PC-9 (cell line): ENCODE data around the gene RPP25L. TPM values are rescaled to one million over a fixed set of nuclear protein-coding genes. Genes with fewer than 3 reads are reported as not detected.

Experiments used
- BruUV-seq: library from RNA; stranded (reverse); fragments of 400-500 nt; replicated peaks from 2 replicates; lab custom pipeline; 2021; lab: Mats Ljungman, UMichigan
- CTCF ChIA-PET: fragments of 300-600 bp; sonication (Branson Sonifier 250); formaldehyde crosslinking; loops from one replicate; lab custom pipeline; 2022; ENCODE audit warnings: antibody characterized with exemption; lab: Charles Lee
- POLR2A ChIA-PET: fragments of 300-600 bp; sonication (Branson Sonifier 250); formaldehyde crosslinking; loops from one replicate; lab custom pipeline; 2022; ENCODE audit warnings: antibody characterized with exemption; ENCODE audit not compliant: unreplicated experiment; lab: Charles Lee
- DNase-seq, 2 experiments: peaks; one replicate each; pipeline versions ENCODE4 v3.0.0 to v3.0.0-alpha.2; 2015 to 2022; ENCODE audit warnings: mixed read lengths in 1 of 2
- H2AFZ ChIP-seq: fragments of 200-600 bp; sonication (generic); 2 replicates; pipeline ENCODE4 v1.8.1; 2017; ENCODE audit warnings: antibody characterized with exemption
- H3F3A ChIP-seq: fragments of 200-600 bp; sonication (generic); 2 replicates; pipeline ENCODE4 v1.8.1; 2017; ENCODE audit warnings: antibody characterized with exemption, mild to moderate bottlenecking, low read depth; ENCODE audit not compliant: insufficient read depth
- H3K27ac ChIP-seq: fragments of 200-600 bp; sonication (generic); 2 replicates; pipeline ENCODE4 v1.6.1; 2016; ENCODE audit warnings: mixed run types
- H3K27me3 ChIP-seq: fragments of 200-600 bp; sonication (generic); 2 replicates; pipeline ENCODE4 v1.6.1; 2016; ENCODE audit warnings: low read depth, mixed run types; ENCODE audit not compliant: insufficient read depth
- H3K36me3 ChIP-seq: fragments of 200-600 bp; sonication (generic); 2 replicates; pipeline ENCODE4 v1.6.1; 2016; ENCODE audit warnings: low read depth, mixed run types
- H3K4me1 ChIP-seq: fragments of 200-600 bp; sonication (generic); replicated peaks from 2 replicates; pipeline ENCODE4 v1.6.1; 2016; ENCODE audit warnings: mixed run types; ENCODE audit not compliant: insufficient read depth
- H3K4me2 ChIP-seq: fragments of 200-600 bp; sonication (generic); 2 replicates; pipeline ENCODE4 v1.6.1; 2017; ENCODE audit warnings: mixed run types
- H3K4me3 ChIP-seq: fragments of 200-600 bp; sonication (generic); 2 replicates; pipeline ENCODE4 v1.6.1; 2016; ENCODE audit warnings: mixed run types
- H3K79me2 ChIP-seq: fragments of 200-600 bp; sonication (generic); 2 replicates; pipeline ENCODE4 v1.6.1; 2017; ENCODE audit warnings: low read depth, mixed run types
- H3K9me2 ChIP-seq: fragments of 200-600 bp; sonication (generic); 2 replicates; pipeline ENCODE4 v1.8.1; 2017; ENCODE audit warnings: mild to moderate bottlenecking; ENCODE audit not compliant: insufficient read depth
- H3K9me3 ChIP-seq: fragments of 200-600 bp; sonication (generic); 2 replicates; pipeline ENCODE4 v1.8.1; 2016; ENCODE audit warnings: low read depth; ENCODE audit not compliant: insufficient read depth
- H4K20me1 ChIP-seq: fragments of 200-600 bp; sonication (generic); 2 replicates; pipeline ENCODE4 v1.8.1; 2017; ENCODE audit not compliant: insufficient read depth
- EZH2 ChIP-seq: fragments of 200-600 bp; sonication (generic); IDR thresholded peaks from 2 replicates; pipeline ENCODE4 v1.8.0; 2017; ENCODE audit warnings: antibody characterized with exemption, low read depth
- intact Hi-C: fragments of 100-400 bp; cut with micrococcal nuclease; formaldehyde crosslinking; loops from one replicate; pipeline ENCODE4 v1.10.0; 2022; ENCODE audit not compliant: unreplicated experiment
- total RNA-seq: library from RNA; stranded (reverse); gene quantifications from 2 replicates; pipeline ENCODE4 v1.2.3, GENCODE V29; 2021
- TF ChIP-seq, protein P1 (sequence below): fragments of 200-600 bp; sonication (generic); conservative IDR thresholded peaks from 2 replicates; pipeline ENCODE4 v1.6.1; 2017; ENCODE audit warnings: mixed run types, antibody characterized with exemption, mild to moderate bottlenecking, moderate library complexity

Gene RPP25L
- total RNA-seq, 1 experiment from 2014 or later: 15.6 TPM

DNA sequence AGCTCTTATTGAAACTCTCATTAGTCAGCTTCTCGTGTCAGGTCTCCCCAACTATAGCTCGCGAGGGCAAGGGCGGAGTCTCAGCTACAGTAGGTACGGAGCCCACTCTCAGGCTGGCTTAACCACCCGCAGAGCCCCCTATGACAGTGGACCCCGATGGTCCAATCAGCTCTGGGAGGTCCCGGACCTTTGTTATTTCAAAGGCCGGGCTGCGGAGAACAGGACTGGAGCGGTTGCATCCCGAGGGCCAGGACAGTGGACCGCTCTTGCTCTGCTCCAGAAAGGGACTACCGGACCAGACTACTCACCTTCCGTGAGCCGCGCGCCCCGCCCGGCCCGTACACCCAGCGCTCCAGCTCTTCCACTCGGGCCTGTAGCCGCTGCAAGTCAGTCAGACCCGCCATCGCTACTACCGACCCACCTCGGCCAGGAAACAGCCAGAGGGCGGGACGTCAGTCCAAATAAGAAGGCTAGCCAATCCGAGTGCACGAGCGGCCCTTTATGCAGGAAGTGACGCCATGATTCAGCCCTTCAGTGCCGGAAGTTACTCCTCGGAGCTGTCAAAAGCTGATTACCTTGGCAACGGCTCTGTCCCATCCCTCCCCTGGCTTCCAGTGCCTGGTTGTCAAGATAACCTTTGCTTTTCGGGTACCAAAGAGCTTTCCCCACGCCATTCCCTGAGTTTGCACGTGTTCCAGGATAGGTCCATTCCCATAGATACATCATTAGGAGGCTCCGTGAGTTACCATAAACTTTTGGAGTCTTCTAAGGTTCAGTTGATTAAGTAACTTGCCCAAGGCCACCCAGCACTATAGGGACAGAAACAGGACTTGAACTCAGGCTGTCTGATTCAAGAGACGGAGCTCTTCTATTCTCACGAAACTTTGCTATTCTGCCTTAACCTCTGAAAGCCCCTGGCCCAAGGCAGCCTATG, 8.4 kb upstream of the RPP25L start, which contains the start of gene DCTN3:
TSS of gene DCTN3 (minus strand) at position 435 of the 934 bp plus-strand sequence. CDS start at position 404, 31 bp downstream.
- H3K27ac ChIP-seq: no peak within 1 kb of the TSS
- H3K4me3 ChIP-seq: peak within 1 kb of the TSS; percentile 89
- no peaks in the 10 kb centered on the region for H3K9me2 ChIP-seq
- H3K9me3 ChIP-seq: no peaks in the 10 kb centered on the region
- H3K27me3 ChIP-seq: peaks cover 8% of the 10 kb centered on the region; the same call in 1 of the 2 replicates
- peak; percentile 68 to 82 for DNase-seq
- CTCF ChIA-PET: no interaction called here
- no peaks in the 10 kb centered on the region for H3K36me3 ChIP-seq
- POLR2A ChIA-PET: interaction anchor here (0.6 kb wide), 1 partner anchor 483 kb away, joined by 4 read pairs; the partner anchor contains the start of gene STOML2
- TF ChIP-seq EZH2: no peak
- TF ChIP-seq, protein P1, sequence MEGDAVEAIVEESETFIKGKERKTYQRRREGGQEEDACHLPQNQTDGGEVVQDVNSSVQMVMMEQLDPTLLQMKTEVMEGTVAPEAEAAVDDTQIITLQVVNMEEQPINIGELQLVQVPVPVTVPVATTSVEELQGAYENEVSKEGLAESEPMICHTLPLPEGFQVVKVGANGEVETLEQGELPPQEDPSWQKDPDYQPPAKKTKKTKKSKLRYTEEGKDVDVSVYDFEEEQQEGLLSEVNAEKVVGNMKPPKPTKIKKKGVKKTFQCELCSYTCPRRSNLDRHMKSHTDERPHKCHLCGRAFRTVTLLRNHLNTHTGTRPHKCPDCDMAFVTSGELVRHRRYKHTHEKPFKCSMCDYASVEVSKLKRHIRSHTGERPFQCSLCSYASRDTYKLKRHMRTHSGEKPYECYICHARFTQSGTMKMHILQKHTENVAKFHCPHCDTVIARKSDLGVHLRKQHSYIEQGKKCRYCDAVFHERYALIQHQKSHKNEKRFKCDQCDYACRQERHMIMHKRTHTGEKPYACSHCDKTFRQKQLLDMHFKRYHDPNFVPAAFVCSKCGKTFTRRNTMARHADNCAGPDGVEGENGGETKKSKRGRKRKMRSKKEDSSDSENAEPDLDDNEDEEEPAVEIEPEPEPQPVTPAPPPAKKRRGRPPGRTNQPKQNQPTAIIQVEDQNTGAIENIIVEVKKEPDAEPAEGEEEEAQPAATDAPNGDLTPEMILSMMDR: no peak
- intact Hi-C loops: no loop called here
- H3F3A ChIP-seq: no peaks in the 10 kb centered on the region
- peak within 1 kb of the TSS; percentile 91 for H2AFZ ChIP-seq
- H3K4me2 ChIP-seq: peak within 1 kb of the TSS; percentile 93
- H3K4me1 ChIP-seq: no peaks in the 10 kb centered on the region
- no TSS peak for BruUV-seq
- no peaks in the 10 kb centered on the region for H4K20me1 ChIP-seq
- H3K79me2 ChIP-seq: no peaks in the 10 kb centered on the region

DNA sequence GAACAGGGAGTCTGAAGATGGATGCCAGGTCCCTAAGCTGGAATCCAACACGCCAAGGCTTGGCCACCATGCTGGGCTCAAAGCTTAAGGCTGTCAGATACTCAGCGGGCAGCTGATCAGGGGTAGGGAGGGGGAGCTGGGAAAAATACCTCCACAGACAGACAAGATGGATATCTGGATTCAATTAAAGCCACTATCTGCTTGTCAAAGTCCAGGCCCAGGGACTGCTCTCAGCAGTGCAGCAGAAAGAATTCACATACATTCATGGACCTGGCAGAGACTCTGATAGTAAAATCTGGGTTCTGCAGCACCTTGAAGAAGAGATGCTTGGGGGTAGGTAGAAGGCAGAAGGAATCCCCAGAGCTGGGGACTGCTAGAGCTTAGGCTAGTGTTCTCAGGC, 3.2 kb upstream of the RPP25L start:
- no peaks in the 10 kb centered on the region for H3F3A ChIP-seq
- H3K4me3 ChIP-seq: no peak overlapping the region
- H3K27ac ChIP-seq: no peak overlapping the region
- 0 out of 2 replicates have a peak, but pooled peaks cover 4% of the 10 kb centered on the region for H3K4me1 ChIP-seq
- no peaks in the 10 kb centered on the region for H4K20me1 ChIP-seq
- POLR2A ChIA-PET: no interaction called here
- H3K9me3 ChIP-seq: no peaks in the 10 kb centered on the region
- H3K4me2 ChIP-seq: no peak overlapping the region
- H3K27me3 ChIP-seq: no peaks in the 10 kb centered on the region
- H3K79me2 ChIP-seq: 0 out of 2 replicates have a peak, but pooled peaks cover 8% of the 10 kb centered on the region
- intact Hi-C loops: no loop called here
- CTCF ChIA-PET: interaction anchor here (0.7 kb wide), 1 partner anchor 15 kb away, joined by 3 read pairs; no protein-coding TSS in a partner anchor
- H3K9me2 ChIP-seq: no peaks in the 10 kb centered on the region
- no TSS peak for BruUV-seq
- H2AFZ ChIP-seq: no peak overlapping the region
- TF ChIP-seq, protein P1: no peak
- TF ChIP-seq EZH2: no peak
- H3K36me3 ChIP-seq: no peaks in the 10 kb centered on the region
- no peak for DNase-seq

DNA sequence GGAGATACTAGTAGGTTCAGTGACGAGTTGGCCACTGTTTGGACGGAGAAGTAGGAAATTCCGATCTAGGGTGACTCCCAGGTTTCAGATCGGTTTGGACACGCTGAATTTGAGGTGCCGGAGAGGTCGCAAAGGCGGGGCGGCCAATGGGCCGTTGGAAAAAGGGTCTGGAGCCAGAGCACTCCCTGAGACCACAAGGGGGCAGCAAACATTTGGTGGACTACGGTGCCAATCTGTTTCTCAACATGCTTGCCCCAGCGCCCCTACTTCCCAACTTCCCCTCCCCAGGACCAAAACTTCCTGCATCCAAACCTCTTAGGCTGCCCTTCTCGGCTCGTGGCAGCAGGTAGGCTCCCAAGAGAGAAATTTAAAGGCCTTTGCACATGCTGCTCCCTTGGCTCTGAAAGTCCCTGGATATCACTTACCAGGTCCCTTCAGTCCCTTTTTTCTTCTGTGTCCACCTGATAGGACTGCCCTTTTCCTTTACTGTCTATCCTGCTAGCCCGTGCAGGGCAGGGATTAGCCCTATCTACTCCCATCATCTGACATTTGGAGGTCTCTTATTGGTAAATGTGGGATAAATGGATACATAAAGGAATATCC, 992 bp upstream of the RPP25L start:
- CTCF ChIA-PET: no interaction called here
- DNase-seq: peak; percentile 52 to 62
- Histone ChIP-seq H3K27ac (no peak overlapping the region), H3F3A (no peaks in the 10 kb centered on the region), H3K36me3 (no peaks in the 10 kb centered on the region), H2AFZ (peak overlapping the region; percentile 97; the same call in 1 of the 2 replicates), H3K79me2 (0 out of 2 replicates have a peak, but pooled peaks cover 8% of the 10 kb centered on the region), H3K9me3 (no peaks in the 10 kb centered on the region), H3K4me2 (peak overlapping the region; percentile 88), H3K4me3 (peak overlapping the region; percentile 86), H3K4me1 (0 out of 2 replicates have a peak, but pooled peaks cover 4% of the 10 kb centered on the region), H3K9me2 (no peaks in the 10 kb centered on the region), H4K20me1 (no peaks in the 10 kb centered on the region), H3K27me3 (no peaks in the 10 kb centered on the region)
- no peak for TF ChIP-seq EZH2
- TF ChIP-seq, protein P1: peak; percentile 70
- POLR2A ChIA-PET: no interaction called here
- intact Hi-C loops: loop anchor here (2.0 kb wide), 2 partner anchors 22 to 90 kb away; no protein-coding TSS in a partner anchor
- BruUV-seq: TSS peak; percentile 81
